ENCODE measurements around the gene OR51B5. TPM values are rescaled to one million over a fixed set of nuclear protein-coding genes. Genes with fewer than 3 reads are reported as not detected.
"Not testable (repeated sequence)": the region's sequence is repeated elsewhere in the genome, so short reads cannot be mapped to it uniquely, and the experiment has no call there.

OR51B5 gene
- total RNA-seq, 1 donor from 2014 or later = not detected

- no peak for TF ChIP-seq CTCF (conservative IDR thresholded peaks at IDR 0.05)
- H3K27me3 Mint-ChIP-seq = peaks cover 19% of the 10 kb centered on the region
- no peak for DNase-seq (ENCODE audit: extremely low spot score, unreplicated experiment)
- H3K4me1 Mint-ChIP-seq (ENCODE audit: unreplicated experiment) = no peaks in the 10 kb centered on the region
- no peaks in the 10 kb centered on the region for H3K9me3 Mint-ChIP-seq
- no peak overlapping the region for H3K27ac Mint-ChIP-seq
- H3K4me3 Mint-ChIP-seq = no peak overlapping the region
- H3K36me3 Mint-ChIP-seq = no peaks in the 10 kb centered on the region
These were observed 5.3 kb upstream of the OR51B5 start for GRCh38 chr11:5348551-5349194.

- Mint-ChIP-seq H3K36me3 (no peaks in the 10 kb centered on the region), H3K4me1 (ENCODE audit: unreplicated experiment) (no peaks in the 10 kb centered on the region), H3K9me3 (no peaks in the 10 kb centered on the region), H3K4me3 (no peak overlapping the region), H3K27ac (no peak overlapping the region), H3K27me3 (peaks cover 19% of the 10 kb centered on the region)
- TF ChIP-seq CTCF (conservative IDR thresholded peaks at IDR 0.05) = no peak
- no peak for DNase-seq (ENCODE audit: extremely low spot score, unreplicated experiment)
These were observed 2.5 kb upstream of the OR51B5 start for GRCh38 chr11:5345831-5346230.

DNA sequence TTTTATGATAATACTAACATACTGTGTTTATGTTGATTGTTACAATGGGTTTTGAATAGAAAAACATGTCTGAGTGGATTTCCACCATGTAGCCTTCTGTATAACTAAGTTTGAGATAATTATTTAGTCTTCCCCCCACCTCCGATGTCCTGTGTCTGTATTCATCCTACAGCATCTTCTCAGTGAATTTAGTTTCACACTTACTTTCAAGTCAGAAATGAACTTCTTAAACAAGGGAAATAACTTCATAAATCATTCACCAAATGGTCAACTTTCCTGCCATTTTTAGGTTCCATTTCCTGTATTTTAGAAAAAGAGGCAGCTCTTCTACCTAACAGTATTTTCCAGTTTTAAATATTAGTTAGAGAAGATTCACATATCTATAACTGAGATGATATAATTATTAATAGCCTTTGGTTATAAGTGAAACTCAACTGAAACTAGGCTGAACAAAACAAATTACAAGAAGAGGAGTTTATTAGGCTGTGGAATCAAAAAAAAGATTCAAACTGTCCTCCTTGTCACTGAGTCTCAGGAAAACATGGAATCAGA lies 3.5 kb downstream of the OR51B5 start:
- Mint-ChIP-seq H3K9me3 (no peaks in the 10 kb centered on the region), H3K27me3 (no peaks in the 10 kb centered on the region), H3K4me3 (no peak overlapping the region), H3K4me1 (ENCODE audit: unreplicated experiment) (no peaks in the 10 kb centered on the region), H3K36me3 (no peaks in the 10 kb centered on the region), H3K27ac (no peak overlapping the region)
- no peak for DNase-seq (ENCODE audit: extremely low spot score, unreplicated experiment)
- no peak for TF ChIP-seq CTCF (conservative IDR thresholded peaks at IDR 0.05)

GRCh38 chr11:5337253-5337652 lies 6.1 kb downstream of the OR51B5 start:
- not testable (repeated sequence) for H3K36me3 Mint-ChIP-seq; DNase-seq (ENCODE audit: extremely low spot score, unreplicated experiment); H3K27me3 Mint-ChIP-seq; H3K4me3 Mint-ChIP-seq; H3K27ac Mint-ChIP-seq; H3K9me3 Mint-ChIP-seq; H3K4me1 Mint-ChIP-seq (ENCODE audit: unreplicated experiment)

- DNase-seq (ENCODE audit: extremely low spot score, unreplicated experiment) = no peak
- no peaks in the 10 kb centered on the region for H3K9me3 Mint-ChIP-seq
- no peaks in the 10 kb centered on the region for H3K36me3 Mint-ChIP-seq
- no peak overlapping the region for H3K4me3 Mint-ChIP-seq
- no peaks in the 10 kb centered on the region for H3K4me1 Mint-ChIP-seq (ENCODE audit: unreplicated experiment)
- no peaks in the 10 kb centered on the region for H3K27me3 Mint-ChIP-seq
- no peak for TF ChIP-seq CTCF (conservative IDR thresholded peaks at IDR 0.05)
- no peak overlapping the region for H3K27ac Mint-ChIP-seq
These were observed 7.0 kb downstream of the OR51B5 start for GRCh38 chr11:5336331-5336730.

GRCh38 chr11:5335170-5335569 lies 8.2 kb downstream of the OR51B5 start:
- Mint-ChIP-seq H3K9me3 (no peaks in the 10 kb centered on the region), H3K36me3 (no peaks in the 10 kb centered on the region), H3K4me3 (no peak overlapping the region), H3K27ac (no peak overlapping the region), H3K4me1 (ENCODE audit: unreplicated experiment) (no peaks in the 10 kb centered on the region), H3K27me3 (no peaks in the 10 kb centered on the region)
- TF ChIP-seq CTCF (conservative IDR thresholded peaks at IDR 0.05) = no peak
- no peak for DNase-seq (ENCODE audit: extremely low spot score, unreplicated experiment)

Data from type B pancreatic cell (in vitro differentiated cells).